Measurements from ENCODE around the gene TMPRSS7.

GRCh38 chr3:112126511-112126911 lies 92.0 kb downstream of the TMPRSS7 start:
- no peak for TF ChIP-seq CTCF (IDR thresholded peaks at IDR 0.05 in 4 of 5, conservative IDR thresholded peaks at IDR 0.05 in 1 of 5)
- TF ChIP-seq POLR2A (IDR thresholded peaks at IDR 0.05): no peak

All from gastrocnemius medialis (tissue), 4 donors.